CD4-positive, alpha-beta T cell (primary cell): ENCODE measurements around the gene RAB17. TPM values are rescaled to one million over a fixed set of nuclear protein-coding genes. Genes with fewer than 3 reads are reported as not detected.

Source experiments
- ATAC-seq: fragments of 200-7000 bp; cut with Tn5 transposase; one replicate; pipeline ENCODE4 v1.10.0; 2022; ENCODE audit warnings: mild to moderate bottlenecking; ENCODE audit not compliant: poor library complexity
- CTCF ChIA-PET: fragments of 350-600 bp; sonication (Branson Sonifier 250); formaldehyde crosslinking; loops from one replicate; lab custom pipeline; 2021; ENCODE audit warnings: antibody characterized with exemption, inconsistent platforms; lab: Charles Lee
- POLR2A ChIA-PET: fragments of 350-600 bp; sonication (Branson Sonifier 250); formaldehyde crosslinking; loops from one replicate; lab custom pipeline; 2021; ENCODE audit warnings: antibody characterized with exemption, inconsistent platforms; lab: Charles Lee
- DNase-seq, 14 experiments: peaks; one replicate each; pipeline ENCODE4 v3.0.0-alpha.2; 2013 to 2020; ENCODE audit warnings: mixed read lengths in 2 of 14
- H3K27ac ChIP-seq, 2 donors: one replicate each; pipeline versions ENCODE4 v1.5.1 to v1.7.0; 2013; ENCODE audit warnings: low read length in 2 of 2, low read depth in 1 of 2, mild to moderate bottlenecking in 1 of 2
- H3K27me3 ChIP-seq, 2 experiments: 1 replicate in 1 of 2; 2 replicates in 1 of 2; pipeline versions ENCODE4 v1.6.1 to v1.7.0; 2013; ENCODE audit warnings: low read length in 2 of 2, control low read depth in 1 of 2, mild to moderate bottlenecking in 1 of 2, moderate library complexity in 1 of 2; ENCODE audit not compliant: insufficient read depth in 2 of 2, control insufficient read depth in 1 of 2
- H3K36me3 ChIP-seq: one replicate; pipeline ENCODE4 v1.6.1; 2013; ENCODE audit warnings: low read length, control low read depth; ENCODE audit not compliant: insufficient read depth
- H3K4me1 ChIP-seq: one replicate; pipeline ENCODE4 v1.6.1; 2013; ENCODE audit warnings: low read length, control low read depth; ENCODE audit not compliant: insufficient read depth
- H3K4me3 ChIP-seq: one replicate; pipeline ENCODE4 v1.5.1; 2013; ENCODE audit warnings: mild to moderate bottlenecking, low read length, moderate library complexity
- H3K9me3 ChIP-seq, 2 experiments: 1 replicate in 1 of 2; 2 replicates in 1 of 2; pipeline versions ENCODE4 v1.6.1 to v1.7.0; 2013; ENCODE audit warnings: low read length in 2 of 2, mild to moderate bottlenecking in 2 of 2, control low read depth in 1 of 2, moderate library complexity in 1 of 2; ENCODE audit not compliant: control insufficient read depth in 1 of 2, insufficient read depth in 1 of 2
- H3K27ac Mint-ChIP-seq: one replicate; pipeline ENCODE4 v1.8.0; 2020; ENCODE audit warnings: mixed read lengths
- H3K27me3 Mint-ChIP-seq: one replicate; pipeline ENCODE4 v1.8.0; 2021; ENCODE audit warnings: mixed read lengths
- H3K36me3 Mint-ChIP-seq: one replicate; pipeline ENCODE4 v1.8.0; 2021; ENCODE audit warnings: low read depth, mixed read lengths
- H3K4me1 Mint-ChIP-seq: one replicate; pipeline ENCODE4 v1.8.0; 2021; ENCODE audit warnings: low read depth, mixed read lengths
- H3K4me3 Mint-ChIP-seq: one replicate; pipeline ENCODE4 v1.8.0; 2020; ENCODE audit warnings: mild to moderate bottlenecking, mixed read lengths
- H3K9me3 Mint-ChIP-seq: one replicate; pipeline ENCODE4 v1.8.0; 2020; ENCODE audit warnings: mixed read lengths
- intact Hi-C, 2 experiments: fragments of 100-400 bp; cut with DNase I in 1 of 2; cut with micrococcal nuclease in 1 of 2; formaldehyde crosslinking; loops; one replicate each; pipeline versions ENCODE4 v1.15.1 to v1.9.0; 2023 to 2025; cut with DNase I, micrococcal nuclease
- total RNA-seq, 174 experiments: library from RNA in 2 of 174; stranded (reverse) in 2 of 174; gene quantifications; one replicate each; pipeline ENCODE4 v1.2.3 and lab custom pipeline; 2021 to 2026
- TF ChIP-seq, protein P1 (sequence below): fragments of 200-600 bp; IDR thresholded peaks from one replicate; pipeline ENCODE4 v1.8.0; 2022; ENCODE audit warnings: antibody characterized with exemption, mild to moderate bottlenecking

The RAB17 gene
- total RNA-seq, 2 experiments from 2014 or later = not detected

DNA sequence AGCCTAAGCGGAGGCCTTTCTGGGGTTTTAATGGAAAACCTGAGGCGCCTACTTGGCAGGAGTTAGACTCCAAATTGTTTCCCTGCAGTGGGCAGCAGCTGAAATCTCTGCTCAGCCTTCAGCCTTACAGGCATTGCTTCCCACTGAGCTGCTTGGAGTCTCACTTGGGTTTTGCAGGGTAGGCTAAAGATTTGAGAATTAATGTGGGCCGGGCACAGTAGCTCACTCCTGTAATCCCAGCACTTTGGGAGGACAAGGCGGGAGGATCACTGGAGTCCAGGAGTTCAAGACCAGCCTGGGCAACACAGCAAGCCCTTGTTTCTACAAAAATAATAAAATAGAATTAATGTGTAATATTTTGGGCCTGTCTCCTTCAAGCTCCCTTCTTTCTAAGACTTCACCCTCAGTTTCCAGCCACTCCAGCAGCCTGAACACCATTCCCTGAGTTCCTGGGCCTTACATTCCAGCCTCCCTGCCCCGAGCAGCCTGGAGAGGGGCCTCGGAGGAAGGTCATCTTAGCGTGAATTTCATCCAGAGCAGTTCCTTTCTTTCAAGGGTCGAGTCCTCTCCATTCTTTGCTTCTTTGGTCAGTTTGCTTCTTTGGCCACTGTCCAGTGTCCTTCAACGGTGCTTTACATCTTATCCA is 9.1 kb upstream of the RAB17 start:
- peaks cover 26% of the 10 kb centered on the region for H3K4me1 ChIP-seq
- intact Hi-C loops = loop anchor here in 1 of 2 experiments (5.0 kb wide), 1 partner anchor 73 kb away; no protein-coding TSS in a partner anchor
- no peak for DNase-seq
- H3K4me1 Mint-ChIP-seq = peaks cover 30% of the 10 kb centered on the region
- H3K4me3 Mint-ChIP-seq = no peak overlapping the region
- H3K9me3 ChIP-seq = no peaks in the 10 kb centered on the region
- no peak for ATAC-seq
- no peak overlapping the region for H3K4me3 ChIP-seq
- ChIA-PET CTCF (interaction anchor here (0.9 kb wide), 1 partner anchor 17 kb away, joined by 3 read pairs; no protein-coding TSS in a partner anchor), POLR2A (no interaction called here)
- H3K36me3 ChIP-seq = no peaks in the 10 kb centered on the region
- H3K27ac Mint-ChIP-seq = peak overlapping the region; percentile 89
- no peaks in the 10 kb centered on the region for H3K36me3 Mint-ChIP-seq
- H3K9me3 Mint-ChIP-seq = no peaks in the 10 kb centered on the region
- TF ChIP-seq, protein P1, sequence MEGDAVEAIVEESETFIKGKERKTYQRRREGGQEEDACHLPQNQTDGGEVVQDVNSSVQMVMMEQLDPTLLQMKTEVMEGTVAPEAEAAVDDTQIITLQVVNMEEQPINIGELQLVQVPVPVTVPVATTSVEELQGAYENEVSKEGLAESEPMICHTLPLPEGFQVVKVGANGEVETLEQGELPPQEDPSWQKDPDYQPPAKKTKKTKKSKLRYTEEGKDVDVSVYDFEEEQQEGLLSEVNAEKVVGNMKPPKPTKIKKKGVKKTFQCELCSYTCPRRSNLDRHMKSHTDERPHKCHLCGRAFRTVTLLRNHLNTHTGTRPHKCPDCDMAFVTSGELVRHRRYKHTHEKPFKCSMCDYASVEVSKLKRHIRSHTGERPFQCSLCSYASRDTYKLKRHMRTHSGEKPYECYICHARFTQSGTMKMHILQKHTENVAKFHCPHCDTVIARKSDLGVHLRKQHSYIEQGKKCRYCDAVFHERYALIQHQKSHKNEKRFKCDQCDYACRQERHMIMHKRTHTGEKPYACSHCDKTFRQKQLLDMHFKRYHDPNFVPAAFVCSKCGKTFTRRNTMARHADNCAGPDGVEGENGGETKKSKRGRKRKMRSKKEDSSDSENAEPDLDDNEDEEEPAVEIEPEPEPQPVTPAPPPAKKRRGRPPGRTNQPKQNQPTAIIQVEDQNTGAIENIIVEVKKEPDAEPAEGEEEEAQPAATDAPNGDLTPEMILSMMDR = no peak
- no peaks in the 10 kb centered on the region for H3K27me3 Mint-ChIP-seq
- no peak overlapping the region for H3K27ac ChIP-seq
- no peaks in the 10 kb centered on the region for H3K27me3 ChIP-seq

DNA sequence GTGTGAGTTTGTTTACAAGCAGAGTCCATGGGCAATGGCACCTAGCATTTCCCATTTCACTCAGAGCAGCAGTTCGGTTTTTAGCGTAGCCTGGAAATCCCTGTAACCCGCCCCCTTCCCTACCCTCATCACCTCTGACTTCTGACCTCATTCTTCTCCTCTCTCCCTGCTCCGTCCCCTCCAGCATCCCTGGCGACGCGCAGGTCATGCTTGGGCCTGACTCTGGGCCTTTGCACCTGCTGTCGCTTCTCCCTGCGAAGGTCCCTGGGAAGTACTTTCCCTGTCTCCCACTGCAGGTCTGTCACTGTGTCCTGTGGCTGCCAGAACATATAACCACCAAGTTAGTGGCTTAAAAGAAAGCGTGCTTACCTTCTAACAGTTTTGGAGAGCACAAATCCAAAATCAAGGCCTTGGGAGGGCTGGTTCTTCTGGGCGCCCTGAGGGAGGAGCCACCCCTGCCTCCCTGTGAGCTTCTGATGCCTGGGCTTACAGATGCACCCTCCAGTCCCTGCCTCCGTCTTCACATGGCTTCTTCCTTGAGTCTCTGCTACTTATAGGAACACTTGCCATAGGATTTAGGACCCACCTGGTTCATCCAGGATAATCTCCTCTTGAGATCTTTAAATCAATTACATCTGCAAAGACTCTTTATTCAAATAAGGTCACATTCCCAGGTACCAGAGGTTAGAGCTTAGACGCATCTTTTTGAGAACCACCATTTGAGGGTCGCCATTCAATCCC is 8.1 kb upstream of the RAB17 start:
- POLR2A ChIA-PET = no interaction called here
- H3K27ac Mint-ChIP-seq = no peak overlapping the region
- Histone ChIP-seq H3K4me1 (peaks cover 16% of the 10 kb centered on the region), H3K4me3 (no peak overlapping the region), H3K27ac (no peak overlapping the region), H3K9me3 (no peaks in the 10 kb centered on the region), H3K27me3 (no peaks in the 10 kb centered on the region), H3K36me3 (no peaks in the 10 kb centered on the region)
- DNase-seq (no peak), ATAC-seq (no peak)
- no peak overlapping the region for H3K4me3 Mint-ChIP-seq
- intact Hi-C loops = no loop called here
- H3K9me3 Mint-ChIP-seq = no peaks in the 10 kb centered on the region
- H3K27me3 Mint-ChIP-seq = no peaks in the 10 kb centered on the region
- CTCF ChIA-PET = interaction anchor here (0.9 kb wide), 1 partner anchor 18 kb away, joined by 3 read pairs; no protein-coding TSS in a partner anchor
- H3K36me3 Mint-ChIP-seq = no peaks in the 10 kb centered on the region
- H3K4me1 Mint-ChIP-seq = peaks cover 24% of the 10 kb centered on the region
- TF ChIP-seq, protein P1 = no peak

DNA sequence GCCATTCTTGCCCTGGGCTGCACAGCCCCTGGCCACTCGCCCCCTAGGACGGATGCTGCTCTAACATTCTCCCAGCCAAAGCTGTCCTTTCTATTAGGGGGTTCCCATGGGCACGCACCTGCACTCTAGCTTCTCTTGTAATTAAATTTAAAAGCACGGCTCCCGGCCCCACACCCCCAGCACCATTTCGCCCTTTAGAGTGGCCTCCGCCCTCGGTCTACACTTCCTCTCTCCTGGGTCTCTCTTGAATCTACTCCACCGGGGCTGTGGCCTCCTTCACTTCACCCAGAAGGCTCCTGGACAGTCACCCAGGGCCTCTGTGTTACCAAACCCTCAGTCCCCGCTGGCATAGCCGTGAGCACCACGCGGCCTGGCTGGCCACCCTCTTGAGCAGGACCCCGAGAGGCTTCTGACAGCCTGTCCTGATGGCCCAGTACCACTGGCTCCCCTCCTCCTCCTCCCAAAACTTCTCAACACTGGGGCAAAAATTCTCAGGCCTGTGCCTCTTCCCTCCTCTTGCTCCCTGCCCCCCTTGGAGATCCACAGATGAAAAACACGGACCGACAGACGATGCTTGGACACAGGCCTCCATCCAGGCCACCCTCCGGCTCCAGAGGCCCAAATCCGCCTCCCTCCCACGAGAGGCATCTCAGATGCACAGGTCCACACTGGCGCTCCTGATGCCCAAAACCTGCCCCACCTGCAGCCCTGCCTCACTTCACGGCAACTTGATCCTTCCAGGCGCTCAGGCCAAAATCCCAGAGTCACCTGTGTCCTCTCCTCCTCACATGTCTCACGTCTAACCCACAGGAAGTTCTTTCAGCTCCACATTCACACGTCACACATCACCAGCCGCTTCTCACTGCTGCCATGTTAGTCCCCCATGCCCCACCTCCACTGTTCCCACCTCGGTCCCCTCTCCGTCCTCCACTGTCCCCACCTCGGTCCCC is 6.9 kb upstream of the RAB17 start:
- no peak for ATAC-seq
- no peaks in the 10 kb centered on the region for H3K9me3 ChIP-seq
- Mint-ChIP-seq H3K36me3 (no peaks in the 10 kb centered on the region), H3K4me3 (no peak overlapping the region), H3K9me3 (no peaks in the 10 kb centered on the region), H3K4me1 (peaks cover 13% of the 10 kb centered on the region), H3K27ac (no peak overlapping the region), H3K27me3 (no peaks in the 10 kb centered on the region)
- CTCF ChIA-PET = no interaction called here
- no peaks in the 10 kb centered on the region for H3K36me3 ChIP-seq
- intact Hi-C loops = no loop called here
- no peak for DNase-seq
- H3K4me3 ChIP-seq = no peak overlapping the region
- TF ChIP-seq, protein P1 = no peak
- POLR2A ChIA-PET = no interaction called here
- H3K27ac ChIP-seq = no peak overlapping the region
- H3K4me1 ChIP-seq = peaks cover 5% of the 10 kb centered on the region
- H3K27me3 ChIP-seq = no peaks in the 10 kb centered on the region
